ENCODE measurements around the gene RAPGEF3.

The RAPGEF3 gene

DNA sequence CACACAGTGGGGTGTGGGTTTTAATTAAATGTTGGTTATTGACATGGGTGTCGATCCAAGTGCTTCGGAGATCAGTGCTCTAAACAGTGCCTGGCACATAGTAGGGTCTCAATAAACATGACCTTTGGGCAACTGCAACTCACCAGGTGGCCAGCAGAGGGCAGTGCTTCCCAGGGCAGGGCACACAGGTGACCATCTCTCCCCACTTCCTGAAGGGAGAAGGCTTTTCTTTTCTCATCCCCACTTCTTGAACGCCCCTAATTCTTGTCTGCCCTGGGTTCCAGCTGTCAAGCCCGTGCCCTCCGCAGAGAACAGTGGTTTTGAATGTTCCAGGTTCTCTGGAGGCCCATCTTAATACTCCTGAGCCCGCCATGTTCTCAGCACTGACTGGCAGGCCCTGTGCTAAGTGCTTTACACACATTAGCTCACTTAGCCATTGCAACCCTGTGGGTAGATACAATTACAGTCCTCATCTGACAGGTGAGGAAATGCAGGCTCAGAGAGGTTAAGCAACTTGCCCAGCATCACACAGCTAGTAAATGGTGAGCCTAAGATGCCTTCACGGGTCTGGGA lies 16.3 kb downstream of the RAPGEF3 start:
- peak; percentile 62 for DNase-seq (ENCODE audit: low read depth)

DNA sequence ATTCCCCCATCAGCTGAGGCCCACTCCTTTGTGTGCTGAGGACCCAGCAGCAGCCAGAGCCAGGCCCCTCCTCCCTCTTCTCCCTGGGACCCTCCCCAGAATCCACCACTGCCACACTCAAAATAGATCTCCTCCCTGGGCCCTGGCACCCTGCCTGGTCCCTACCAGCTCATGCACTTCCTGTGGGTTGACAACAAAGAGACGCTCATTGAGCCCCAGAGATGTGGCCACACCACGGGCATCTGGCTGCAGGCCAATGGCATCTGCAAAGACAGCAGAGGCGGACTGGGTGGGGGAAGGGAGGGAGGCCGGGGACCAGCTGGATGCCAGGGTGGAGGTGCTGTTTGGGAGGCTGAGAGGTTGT lies 17.4 kb downstream of the RAPGEF3 start:
- peak; percentile 46 for DNase-seq (ENCODE audit: low read depth)

DNA sequence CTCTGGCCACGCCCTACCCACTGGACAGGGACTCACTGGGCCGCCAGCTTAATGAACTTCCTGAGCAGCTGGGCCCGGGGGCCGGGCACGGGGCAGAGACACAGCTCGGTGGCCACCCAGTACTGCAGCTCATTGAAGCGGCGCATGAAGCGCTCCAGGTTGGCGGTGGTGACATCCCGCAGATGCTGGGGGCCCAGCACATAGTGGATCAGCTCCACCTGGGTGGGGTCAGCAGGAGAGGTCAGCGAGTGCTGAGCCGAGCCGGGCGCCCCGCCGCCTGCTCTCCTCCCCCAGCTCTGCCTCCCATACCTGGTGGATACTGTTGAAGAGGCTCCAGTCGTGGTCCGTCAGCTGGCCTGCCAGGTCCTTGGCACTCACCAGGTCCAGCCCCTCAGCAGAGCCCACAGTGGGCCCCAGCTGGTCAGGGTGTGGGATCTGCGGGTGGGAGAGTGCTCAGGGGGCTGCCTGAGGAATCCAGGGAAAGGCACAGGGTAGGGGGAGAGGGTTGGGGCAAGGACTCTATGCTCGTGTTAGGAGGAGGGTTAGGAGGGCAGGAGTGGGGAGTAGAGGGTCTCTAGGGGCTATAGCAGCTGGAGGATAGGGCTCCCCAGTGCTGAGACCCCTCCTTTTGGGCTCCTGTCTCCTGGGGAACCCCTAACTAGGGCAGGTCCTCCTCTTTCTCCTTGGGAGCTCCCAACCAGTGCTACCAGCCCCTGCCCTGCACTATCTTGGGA lies 17.9 kb downstream of the RAPGEF3 start:
- no peak for DNase-seq (ENCODE audit: low read depth)

DNA sequence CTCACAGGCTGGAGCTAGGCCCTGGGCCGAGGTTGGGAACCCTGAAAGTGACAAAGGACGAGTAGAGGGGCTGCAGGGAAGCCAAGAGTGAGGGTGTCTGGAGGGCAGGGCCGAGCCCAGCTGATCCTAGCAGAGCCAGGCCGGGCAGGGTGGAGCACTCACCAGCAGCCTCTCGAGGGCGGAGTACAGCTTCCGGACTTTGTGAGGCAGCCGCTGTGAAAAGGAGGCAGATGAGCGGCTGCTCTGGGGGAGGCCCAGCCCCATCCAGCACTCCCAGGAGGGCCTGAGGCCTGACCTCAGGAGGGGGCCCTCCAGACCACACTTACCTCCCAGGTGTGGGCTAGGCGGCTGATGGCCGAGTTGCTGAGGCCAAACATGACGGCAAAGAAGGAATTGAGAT lies 18.7 kb downstream of the RAPGEF3 start:
- DNase-seq (ENCODE audit: low read depth): no peak

DNA sequence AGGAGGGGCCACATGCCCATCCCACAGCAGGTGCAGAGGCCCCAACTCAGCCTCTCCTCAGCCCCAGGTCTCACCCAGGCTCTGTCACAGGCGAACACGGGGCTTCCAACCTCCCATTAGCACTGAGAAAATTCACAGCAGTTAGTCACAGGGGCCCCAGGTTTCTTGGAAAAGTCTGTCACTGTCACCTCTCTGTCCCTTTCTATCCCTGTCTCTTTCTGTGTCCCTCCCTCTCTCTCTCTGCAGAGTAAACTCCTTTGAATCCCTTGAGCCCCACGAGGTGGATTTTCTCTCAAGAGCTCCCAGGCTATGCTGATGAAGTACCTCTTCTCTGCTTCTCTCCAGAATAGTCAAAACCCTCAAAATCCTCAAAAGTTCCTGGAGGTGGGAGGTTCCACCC lies 19.4 kb downstream of the RAPGEF3 start:
- DNase-seq (ENCODE audit: low read depth): no peak

DNA sequence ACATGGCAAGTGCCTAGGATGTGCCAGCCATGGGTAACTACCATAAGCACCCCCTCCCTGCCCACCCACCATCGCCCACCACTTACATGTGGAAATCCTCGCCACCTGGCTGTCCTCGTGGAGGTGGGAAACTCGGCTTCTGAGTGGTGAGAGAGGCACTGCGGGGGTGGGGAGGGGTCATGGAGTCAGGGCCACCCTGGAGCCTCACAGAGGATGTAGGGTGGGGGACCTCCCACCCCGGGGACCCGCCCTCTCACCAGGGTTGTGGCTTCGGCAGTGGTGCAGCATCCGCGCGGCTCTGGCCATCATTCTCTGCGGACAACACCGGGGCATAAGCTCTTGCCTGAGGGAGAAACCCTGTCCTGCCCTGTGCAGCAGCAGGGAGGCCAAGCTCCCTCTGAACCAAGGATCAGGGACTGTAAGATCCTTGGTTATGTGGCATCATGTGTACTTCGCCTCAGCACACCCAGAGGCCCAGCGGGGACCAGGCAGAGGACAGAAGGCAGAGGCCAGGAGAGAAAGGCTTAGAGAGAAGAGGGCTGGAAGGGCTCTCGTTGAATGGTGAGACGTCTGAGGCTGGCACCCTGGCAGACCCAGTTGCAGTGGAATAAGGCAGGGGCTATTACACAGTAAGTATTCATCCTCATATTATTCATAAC lies 20.6 kb downstream of the RAPGEF3 start:
- no peak for DNase-seq (ENCODE audit: low read depth)

DNA sequence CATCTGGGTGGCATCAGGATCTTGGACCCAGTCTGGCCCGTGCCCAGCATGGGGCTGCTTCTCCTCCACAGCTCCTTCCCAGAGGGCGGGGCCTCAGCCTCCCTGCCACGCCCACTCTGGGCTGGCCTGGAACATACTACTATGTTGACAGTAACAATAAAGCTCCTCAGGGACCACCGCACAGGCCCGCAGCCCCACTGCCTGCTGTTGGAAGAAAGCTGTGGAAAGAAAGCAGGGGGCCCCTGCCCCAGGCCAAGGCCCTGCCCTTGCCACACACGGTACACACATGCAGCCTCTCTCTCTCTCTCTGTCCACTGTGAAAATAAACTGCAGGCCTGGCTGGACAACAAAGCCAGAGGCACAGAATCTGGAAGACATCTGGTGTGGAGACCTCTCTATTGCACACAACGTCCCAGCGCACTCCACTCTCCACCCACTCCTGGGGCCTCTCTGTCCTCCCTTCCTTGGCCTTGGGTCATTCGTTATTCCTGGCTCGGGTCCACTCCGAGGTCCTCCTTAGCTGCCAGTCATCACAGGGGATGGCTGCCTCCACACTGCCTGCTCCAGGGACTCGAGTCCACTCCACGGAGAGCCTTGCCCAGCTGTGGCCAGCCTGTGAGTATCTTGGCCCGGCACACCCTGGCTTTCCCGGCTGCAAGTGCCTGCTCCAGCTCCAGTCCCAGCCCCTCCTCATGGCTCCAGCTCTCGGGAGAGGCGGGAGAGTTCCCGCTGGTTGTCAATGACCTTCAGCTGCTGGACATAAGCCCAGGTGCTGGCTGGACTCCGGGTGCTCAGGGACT lies 21.6 kb downstream of the RAPGEF3 start:
- no peak for DNase-seq (ENCODE audit: low read depth)

DNA sequence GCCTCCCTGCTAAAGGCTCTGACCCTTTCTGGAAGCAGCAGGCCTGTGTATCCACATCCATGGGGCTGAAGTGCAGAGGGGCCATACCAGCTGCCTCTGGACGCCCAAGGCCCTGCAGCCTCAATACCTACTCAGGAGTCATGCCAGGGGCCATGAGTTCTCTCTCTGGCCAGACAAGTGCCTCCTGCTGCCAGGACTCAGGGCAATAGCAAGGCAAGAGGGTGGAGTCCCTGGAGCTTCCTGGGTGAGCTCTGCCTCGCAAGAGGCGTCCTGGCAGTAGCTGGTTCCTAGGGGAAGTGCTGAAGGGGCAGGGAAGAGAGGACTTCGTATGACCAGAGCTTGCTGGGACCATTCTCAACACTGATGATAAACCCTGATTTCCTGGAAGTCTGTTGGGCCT lies 22.5 kb downstream of the RAPGEF3 start:
- no peak for DNase-seq (ENCODE audit: low read depth)

DNA sequence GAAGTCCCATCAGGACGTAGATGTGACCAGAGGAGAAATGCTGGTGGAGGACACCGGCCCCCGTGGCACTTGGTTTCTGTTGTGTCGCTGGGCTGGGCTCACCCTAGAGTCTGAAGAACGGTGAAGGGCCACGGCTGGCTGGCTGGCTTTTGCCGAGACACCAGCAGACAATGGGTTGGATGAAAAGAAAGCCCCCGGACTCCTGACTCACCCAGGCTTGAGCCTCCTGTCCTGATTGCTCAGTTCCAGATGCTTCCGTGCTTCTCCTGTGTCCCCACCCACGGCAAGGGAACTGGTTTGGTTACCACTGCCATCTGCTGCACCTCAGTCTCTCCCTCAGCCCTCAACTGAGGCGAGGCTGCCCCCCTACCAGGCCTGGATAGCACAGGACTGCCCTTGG lies 23.0 kb downstream of the RAPGEF3 start:
- DNase-seq (ENCODE audit: low read depth): no peak

DNA sequence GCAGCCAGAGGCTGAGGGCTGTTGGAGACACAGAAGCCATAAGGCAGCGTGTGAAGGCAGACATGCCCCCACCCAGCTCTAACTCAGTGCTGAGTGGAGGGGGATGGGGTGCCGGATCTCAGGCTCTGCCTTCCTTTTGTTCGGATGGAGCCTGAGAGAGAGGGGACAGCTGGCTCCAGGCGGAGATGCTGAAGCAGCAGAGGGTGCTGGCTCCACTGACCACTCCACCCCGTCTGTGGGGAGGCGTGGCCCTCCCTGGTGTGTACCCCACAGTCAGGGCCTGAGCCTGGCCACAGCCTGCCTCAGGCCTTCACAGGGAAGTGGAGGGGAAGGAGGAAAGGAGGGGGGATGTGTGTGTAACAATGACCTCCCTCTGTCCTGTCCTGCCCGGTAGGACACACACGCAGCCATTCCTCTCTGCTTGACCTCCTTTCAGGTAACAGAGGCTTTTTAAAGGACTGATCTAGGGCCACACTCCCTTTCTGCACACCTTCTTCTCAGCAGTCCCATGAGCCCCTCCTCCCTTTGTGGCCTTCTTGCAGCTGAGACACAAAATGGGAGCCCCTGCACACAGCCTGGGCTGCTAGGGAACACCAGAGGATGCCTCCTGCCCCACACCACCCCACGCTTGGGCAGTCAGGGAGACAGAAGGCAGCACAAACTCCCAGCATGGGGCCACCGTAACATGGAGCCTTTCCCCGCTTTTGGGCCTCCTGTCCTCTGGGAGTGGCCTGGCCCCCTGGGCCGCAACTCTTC lies 23.8 kb downstream of the RAPGEF3 start:
- DNase-seq (ENCODE audit: low read depth): no peak

DNA sequence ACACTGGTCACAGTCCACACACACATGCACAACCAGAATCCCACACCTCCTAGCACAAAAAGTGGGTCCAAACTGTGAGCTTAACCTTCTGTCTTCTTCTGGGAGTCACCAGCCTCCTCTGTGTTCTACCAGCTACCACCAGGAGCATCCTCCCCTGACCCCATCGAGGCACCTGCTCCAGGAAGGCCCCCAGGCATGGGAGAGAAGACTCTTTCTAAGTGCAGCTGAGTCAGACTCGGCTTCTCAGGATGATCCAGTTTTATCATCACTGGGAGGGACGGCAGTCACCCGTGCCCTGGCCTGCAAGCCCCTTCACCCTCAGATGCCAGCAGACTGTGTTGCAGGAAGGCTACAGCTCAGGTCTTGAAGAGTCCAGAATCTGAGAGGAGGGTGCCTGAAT lies 25.5 kb downstream of the RAPGEF3 start:
- no peak for DNase-seq (ENCODE audit: low read depth)

DNA sequence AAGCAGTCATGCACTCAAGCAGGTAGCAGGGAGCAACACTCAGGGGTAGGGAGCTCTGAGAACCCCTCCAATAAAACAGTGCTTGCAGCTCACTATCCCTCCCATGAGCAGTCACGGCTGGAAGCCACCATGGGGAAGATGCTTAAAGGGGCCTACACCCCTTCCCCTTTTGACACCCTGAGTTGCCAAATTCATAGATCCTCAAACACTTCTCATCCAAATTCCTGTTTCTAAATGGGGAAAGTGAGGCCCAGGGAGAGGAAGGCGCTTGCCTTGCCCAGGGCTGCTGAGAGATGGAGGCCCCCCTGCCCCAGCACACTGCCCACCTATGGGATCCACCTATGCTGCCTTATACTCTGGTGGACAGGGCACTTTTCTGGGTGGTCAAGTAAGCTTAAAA lies 26.2 kb downstream of the RAPGEF3 start:
- DNase-seq (ENCODE audit: low read depth): no peak

DNA sequence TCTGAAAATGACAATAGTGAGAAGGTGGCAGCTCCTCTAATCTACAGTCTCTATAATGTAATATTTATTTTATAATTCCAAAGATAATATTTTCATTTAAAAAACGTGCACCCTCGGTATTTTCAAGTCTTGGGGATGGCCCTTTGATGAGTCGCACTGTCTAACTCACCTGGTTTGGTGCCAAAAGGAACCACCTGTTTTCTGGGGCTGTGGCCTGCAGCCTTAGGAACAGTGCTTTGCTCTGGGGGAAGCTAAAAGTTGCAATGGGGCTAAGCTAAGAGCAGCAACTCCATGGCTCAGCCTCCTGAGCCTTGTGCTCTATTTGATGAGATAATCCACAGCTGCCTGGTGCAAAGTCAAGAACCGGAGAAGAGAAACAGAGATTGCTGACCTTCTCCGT lies 27.0 kb downstream of the RAPGEF3 start:
- DNase-seq (ENCODE audit: low read depth): no peak

DNA sequence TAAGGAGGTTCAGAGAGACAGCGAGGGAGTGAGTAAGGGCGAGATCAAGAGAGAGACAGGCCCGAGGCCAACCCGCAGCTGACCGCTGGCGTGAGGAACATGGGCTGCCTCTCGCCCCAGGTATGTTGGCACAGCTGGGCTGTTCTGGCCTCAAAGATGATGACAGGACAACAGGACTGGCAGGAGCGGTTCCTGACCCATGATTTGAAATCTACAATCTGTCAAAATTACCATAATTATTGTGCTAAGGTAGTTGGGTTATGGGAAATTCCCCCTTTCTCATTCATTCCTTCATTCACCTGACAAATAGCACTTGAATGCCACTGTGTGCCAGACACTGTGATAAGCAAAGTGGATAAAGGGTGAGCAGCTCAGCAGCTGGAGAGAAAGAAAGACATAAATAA lies 28.3 kb downstream of the RAPGEF3 start:
- DNase-seq (ENCODE audit: low read depth): no peak

DNA sequence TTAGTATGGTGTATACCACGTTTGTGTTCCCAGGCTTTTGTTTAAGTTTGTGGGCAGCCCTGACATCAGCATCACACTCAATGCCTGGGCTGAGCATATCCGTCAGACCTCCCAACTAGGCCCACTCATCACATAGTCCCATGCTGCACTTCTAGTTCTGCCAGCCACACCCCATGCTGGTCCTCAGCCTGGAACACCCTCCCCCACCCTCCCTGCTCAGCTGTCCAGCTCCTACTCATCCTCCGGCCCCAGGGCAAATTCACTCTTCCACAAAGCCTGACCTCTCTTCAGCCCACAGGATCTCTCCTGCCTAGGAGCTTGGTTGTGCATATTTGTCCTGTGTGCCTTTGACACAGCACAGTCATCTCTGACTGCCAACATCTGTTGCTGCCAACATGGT lies 29.4 kb downstream of the RAPGEF3 start:
- no peak for DNase-seq (ENCODE audit: low read depth)

DNA sequence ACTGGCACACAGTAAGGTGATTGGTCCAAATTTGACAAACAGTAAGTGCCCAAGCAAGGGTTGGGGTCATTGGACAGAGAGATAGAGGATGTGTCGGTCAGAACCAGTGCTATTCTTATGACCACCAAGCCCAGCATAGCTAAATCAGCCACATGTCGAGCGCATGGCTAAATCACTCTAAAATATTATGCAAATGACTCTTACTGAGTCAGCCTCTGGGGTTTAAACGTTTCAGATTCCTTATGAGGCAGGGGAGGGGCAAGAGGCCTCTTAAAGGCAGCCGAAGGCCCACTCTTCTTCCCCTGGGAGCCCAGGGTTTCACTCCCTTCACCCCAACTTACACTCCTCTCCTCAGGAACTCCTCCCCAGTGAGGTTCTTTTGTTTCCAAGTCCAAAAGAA lies 32.8 kb downstream of the RAPGEF3 start:
- DNase-seq (ENCODE audit: low read depth): no peak

DNA sequence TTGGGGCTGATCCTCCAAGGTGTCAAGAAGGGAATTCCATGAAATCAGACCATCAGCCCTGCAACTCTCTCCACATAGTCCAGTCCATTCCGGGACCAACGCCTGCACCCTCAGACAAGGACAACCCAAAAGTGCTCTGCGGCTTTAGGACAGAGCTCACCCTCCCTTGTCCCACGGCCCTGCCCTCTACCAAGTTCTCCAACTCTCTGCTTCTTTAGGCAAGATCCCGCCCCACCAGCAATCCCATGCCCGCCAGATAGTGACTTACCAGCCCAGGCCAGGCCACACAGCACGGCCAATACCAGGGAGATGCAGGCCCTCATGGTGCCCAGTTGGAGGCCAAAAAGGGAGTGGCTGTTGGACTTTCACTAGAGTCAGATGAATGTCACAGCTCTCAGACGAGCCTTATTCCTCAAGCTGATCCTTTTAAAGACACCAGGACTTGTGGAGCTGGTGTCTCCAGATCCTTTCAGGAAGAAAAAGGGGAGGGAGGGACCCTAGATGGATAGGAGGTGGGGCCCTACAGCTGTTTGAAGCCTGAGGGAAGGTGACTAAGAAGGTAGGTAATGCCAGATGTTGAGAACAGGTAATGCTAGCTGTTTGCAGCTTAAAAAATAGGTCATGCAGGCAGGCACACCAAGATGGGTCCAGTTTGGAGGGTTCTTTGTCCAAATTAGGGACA lies 33.4 kb downstream of the RAPGEF3 start, which contains the start of gene ENDOU:
Gene ENDOU (minus strand): TSS at position 400 of the 682 bp plus-strand sequence. CDS start 77 bp downstream, at position 323.
- no peak for DNase-seq (ENCODE audit: low read depth)

DNA sequence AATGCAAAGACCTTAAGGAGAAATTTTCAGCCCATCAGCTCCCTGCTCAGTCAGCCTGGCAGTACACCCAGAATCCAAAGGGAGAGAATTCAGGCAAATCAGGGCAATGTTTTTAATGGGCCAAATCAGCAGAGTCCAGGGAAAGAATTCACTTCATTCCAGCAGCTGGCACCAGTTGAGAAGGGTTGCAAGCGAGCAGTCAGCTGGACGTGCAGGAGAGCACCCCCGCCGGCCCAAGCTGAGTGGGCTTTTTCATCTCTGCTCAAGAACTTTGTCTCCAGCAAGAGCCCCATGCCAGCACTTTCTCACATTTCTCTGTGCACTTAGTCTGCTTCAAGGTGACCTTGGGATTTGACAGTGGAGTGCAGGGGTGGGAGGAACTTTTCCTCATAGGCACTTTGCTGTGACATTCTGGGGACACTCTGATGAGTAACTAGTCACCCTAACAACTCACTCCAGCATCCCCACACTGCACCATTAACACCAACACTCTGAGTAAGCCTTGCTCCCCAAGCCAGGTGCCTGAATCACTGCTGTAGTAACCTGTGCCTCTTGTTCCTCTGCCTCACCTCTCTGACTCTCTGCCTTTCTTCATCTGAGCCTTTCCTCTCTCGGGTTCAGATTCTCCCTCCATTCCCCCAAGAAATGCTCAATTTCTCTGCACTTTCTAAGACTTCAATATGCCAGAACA lies 35.6 kb downstream of the RAPGEF3 start:
- DNase-seq (ENCODE audit: low read depth): no peak

DNA sequence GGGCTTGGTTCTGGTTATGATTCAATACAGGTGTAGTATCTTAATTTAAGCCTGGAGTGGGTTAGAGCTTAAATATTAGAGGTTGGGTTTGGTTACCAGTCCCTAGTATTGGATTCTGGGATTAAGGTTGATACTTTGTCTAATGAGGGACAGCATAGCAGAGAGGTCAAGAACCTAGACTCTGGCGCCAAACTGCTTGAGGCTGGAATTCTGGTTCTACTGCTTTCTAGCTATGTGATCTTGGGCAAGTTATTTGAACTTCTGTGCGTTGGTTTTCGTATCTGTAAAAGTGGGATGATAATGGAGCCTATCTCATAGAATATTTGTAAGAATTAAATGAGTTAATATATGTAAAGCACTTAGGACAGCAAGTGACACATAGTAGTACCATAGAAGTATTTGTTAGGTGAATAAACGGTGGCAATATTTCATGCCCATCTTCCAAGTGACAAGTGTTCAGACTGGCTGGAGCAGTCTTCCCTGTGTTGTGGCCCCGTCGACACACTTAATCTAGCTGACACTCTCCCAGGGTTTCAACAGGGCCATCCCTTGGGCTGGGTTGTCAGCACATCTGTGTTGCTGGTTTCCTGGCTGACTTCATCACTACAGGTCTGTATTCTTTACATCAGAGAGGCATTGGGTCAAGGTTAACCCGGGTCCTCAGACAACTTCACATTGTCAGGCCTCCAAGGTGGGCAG lies 36.4 kb downstream of the RAPGEF3 start:
- no peak for DNase-seq (ENCODE audit: low read depth)

DNA sequence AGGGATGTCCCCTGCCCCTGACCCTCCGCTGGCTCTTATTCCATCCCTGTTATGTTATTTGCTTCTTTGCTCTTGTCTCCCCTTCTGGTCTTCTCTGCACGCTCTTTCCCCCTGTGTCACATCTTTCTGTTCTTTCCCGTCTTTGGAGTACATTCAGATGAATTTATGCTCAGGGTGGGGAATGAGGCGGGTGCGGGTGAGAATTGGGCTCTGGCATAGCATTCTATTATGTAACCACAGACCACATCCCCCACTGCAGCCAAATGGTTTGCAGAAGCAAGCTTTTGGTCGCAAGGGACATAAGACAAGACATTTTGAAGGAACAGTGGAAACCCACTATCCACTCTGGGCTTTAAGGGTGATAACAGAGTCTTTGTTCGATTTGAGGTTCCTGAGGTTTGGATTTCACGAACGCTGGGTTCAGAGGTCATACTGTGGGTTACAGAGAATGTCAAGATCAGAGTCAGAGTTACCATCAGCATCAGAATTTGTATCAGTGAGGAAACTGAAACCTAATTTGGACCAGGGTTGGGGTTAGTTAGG lies 37.2 kb downstream of the RAPGEF3 start:
- DNase-seq (ENCODE audit: low read depth): no peak
